AG10803 (cell line): ENCODE data around the gene CD37.
A peak's percentile ranks its signal among the peaks of the same experiment; 100 is the strongest.

Source experiments
- DNase-seq: peaks from one replicate; pipeline ENCODE4 v3.0.0; 2010; ENCODE audit warnings: low read depth
- H3K4me3 ChIP-seq: 2 replicates; pipeline ENCODE4 v1.5.1; 2011; ENCODE audit warnings: mild to moderate bottlenecking, low read length, control low read depth
- TF ChIP-seq, protein P1 (sequence below): conservative IDR thresholded peaks from 2 replicates; pipeline ENCODE4 v1.5.1; 2011; ENCODE audit warnings: mild to moderate bottlenecking, low read length, control low read depth, inconsistent platforms

CD37 gene

DNA sequence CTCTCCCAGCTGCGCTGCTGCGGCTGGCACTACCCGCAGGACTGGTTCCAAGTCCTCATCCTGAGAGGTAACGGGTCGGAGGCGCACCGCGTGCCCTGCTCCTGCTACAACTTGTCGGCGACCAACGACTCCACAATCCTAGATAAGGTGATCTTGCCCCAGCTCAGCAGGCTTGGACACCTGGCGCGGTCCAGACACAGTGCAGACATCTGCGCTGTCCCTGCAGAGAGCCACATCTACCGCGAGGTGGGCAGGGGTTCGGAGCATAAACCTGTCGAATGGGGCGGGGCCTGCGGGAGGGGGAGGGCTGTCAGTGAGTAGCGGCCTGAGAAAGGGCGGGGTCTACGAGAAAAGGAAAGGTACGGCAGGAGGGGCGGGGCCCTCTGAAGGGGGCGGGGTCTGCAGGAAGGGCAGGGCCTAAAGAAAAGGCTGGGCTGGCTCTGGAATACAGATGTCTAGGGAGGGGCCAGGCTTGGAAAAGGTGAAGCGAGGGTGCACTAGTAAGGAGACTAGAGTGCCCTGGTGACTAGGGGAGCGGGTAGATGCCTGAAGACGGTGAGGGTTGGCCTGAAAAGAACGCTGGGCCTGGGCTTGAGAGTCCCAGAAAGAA lies 3.6 kb downstream of the CD37 start:
- TF ChIP-seq, protein P1, sequence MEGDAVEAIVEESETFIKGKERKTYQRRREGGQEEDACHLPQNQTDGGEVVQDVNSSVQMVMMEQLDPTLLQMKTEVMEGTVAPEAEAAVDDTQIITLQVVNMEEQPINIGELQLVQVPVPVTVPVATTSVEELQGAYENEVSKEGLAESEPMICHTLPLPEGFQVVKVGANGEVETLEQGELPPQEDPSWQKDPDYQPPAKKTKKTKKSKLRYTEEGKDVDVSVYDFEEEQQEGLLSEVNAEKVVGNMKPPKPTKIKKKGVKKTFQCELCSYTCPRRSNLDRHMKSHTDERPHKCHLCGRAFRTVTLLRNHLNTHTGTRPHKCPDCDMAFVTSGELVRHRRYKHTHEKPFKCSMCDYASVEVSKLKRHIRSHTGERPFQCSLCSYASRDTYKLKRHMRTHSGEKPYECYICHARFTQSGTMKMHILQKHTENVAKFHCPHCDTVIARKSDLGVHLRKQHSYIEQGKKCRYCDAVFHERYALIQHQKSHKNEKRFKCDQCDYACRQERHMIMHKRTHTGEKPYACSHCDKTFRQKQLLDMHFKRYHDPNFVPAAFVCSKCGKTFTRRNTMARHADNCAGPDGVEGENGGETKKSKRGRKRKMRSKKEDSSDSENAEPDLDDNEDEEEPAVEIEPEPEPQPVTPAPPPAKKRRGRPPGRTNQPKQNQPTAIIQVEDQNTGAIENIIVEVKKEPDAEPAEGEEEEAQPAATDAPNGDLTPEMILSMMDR = no peak
- peak overlapping the region; percentile 29 for H3K4me3 ChIP-seq
- no peak for DNase-seq

DNA sequence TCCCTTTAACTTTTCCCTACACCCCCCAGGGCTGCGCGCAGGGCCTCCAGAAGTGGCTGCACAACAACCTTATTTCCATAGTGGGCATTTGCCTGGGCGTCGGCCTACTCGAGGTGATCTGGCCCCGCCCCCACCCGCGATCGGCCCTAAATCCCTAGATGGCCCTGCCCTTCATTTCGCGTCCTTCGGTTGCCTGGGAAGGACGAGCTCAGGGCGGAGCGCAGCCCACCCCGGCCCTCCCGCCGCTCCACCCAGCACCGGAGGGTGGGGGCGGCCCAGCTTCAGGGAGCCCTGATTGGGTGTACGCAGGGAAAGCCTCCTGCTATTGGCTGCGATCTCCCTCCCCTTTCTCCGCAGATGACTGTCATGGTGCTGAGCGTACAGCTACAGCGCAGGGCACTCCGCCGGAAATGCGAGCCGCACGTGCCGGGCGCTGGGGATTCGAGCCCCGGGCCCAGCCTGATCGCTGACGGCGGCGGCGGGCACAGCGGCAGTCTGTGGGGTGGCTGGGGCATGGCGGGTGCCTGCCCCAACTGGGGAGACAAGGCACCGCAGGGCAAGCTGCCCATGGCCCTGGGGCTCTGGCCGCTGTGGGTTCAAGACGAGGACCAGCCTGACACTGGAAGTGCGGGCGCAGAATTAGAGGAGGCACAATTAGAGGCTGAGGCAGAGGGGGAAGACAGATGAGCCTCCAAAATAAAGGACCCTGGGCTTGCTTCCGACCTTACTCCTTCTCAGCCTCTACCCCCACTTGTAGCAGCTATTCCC lies 4.3 kb downstream of the CD37 start:
- TF ChIP-seq, protein P1 = no peak
- DNase-seq = peak; percentile 78
- peak overlapping the region; percentile 29 for H3K4me3 ChIP-seq

DNA sequence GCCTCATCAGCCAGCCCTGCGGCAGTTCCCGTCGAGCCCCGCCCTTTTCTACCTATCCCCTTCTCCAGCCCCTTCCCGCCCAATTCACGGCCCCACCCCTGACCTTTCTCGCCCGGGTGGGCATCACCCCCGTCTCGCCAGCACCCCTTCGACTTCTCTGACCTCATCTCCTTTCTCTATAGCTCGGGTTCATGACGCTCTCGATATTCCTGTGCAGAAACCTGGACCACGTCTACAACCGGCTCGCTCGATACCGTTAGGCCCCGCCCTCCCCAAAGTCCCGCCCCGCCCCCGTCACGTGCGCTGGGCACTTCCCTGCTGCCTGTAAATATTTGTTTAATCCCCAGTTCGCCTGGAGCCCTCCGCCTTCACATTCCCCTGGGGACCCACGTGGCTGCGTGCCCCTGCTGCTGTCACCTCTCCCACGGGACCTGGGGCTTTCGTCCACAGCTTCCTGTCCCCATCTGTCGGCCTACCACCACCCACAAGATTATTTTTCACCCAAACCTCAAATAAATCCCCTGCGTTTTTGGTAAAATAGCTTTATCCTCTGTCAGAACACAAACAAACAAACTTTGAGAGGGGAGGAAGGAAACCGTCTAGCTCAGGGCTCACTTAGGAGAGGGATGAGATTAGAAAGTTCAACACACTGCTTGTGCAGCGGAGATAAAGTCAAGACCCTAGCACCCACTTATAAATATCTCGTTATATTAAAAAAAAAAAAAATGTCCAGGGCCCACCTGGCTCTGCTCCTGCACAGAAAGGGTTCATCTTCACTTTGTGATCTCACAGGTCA lies 5.1 kb downstream of the CD37 start:
- no peak for DNase-seq
- no peak overlapping the region for H3K4me3 ChIP-seq

DNA sequence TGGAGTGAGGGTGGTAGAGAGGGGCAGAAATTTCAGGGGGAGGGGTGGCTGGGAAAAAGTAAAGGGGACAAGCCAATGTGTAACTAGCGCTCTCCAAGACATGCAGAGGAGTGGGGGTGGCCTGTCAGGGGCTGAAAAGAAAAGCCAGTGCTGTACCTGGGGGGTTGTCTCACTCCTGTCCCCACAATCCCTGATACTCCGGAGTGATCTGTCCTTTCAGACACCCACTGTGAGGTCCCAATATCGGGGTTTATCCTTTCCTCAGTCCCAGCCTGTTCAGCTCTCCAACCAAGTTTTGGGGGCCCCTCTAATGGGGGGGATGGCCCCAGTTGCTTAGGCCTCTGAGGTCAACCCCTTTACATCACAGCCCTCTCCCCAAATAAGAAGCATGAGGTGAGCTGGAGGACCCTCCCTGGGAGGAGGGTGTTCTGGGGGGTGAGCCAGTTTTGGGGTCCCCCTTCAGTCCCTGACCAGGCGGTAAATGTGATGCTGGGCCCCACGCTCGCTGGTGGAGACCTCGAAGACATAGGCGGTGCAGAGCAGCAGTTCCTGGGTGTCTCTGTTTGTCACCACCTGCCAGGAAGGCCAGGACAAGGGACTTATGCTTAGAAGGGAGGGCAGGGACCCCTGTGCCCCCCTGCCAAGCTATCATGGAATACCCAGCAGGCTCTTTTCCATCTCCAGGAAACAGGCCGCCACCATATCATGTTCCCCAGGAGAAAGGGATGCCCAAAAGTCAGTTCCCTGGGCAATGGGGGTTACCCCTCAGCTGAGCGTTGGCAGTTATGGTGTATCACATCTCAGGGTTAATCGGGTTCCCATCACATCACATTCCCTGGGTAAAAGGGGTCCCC lies 5.9 kb downstream of the CD37 start:
- no peak overlapping the region for H3K4me3 ChIP-seq
- TF ChIP-seq, protein P1 = no peak
- no peak for DNase-seq

More for the DNA sequence above, 5.1 kb downstream of the CD37 start:
- TF ChIP-seq, protein P1 = no peak

DNA sequence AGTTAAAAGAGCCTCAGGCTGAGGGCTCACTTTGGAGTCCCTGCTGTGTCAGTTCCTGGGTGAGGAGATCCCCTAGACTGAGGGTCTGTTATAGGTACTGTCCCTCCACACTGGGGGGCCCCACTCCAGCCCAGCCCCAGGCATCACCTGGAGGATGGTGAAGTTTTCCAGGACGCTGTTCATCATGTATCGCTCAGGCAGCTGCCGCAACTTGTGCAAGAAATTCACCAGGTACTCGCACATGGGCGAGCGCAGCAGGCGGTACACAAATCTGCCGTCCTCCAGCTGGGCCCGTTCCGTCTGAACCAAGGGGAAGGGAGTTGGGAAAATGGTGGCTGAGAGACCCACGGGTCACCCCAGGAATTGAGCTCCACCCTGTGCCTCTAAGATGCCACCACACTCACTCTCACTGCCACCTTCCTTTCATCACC lies 7.1 kb downstream of the CD37 start:
- no peak overlapping the region for H3K4me3 ChIP-seq
- TF ChIP-seq, protein P1 = no peak
- DNase-seq = no peak

DNA sequence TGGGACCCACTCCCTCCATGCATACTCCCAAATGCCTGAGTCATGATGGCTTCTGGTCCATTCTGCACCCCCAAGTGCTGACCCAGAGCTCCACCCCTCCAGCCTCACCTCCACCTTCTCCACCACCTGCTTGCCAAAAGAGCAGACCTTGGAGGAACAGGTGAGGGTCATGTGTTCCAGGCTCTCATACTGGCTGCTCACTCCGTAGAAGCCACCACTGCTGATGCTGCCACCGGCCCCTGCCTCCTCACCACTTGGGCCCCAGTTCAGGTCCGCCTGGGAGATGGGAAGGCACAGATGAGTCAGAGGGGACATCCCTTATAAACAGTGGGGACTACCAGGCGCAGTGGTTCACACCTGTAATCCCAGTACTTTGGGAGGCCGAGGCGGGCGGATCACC lies 7.9 kb downstream of the CD37 start:
- TF ChIP-seq, protein P1 = no peak
- no peak overlapping the region for H3K4me3 ChIP-seq
- no peak for DNase-seq
